Endothelial cell (in vitro differentiated cells): ENCODE results near the gene TBC1D30. TPM values are rescaled to one million over a fixed set of nuclear protein-coding genes. Genes with fewer than 3 reads are reported as not detected.

Experiments
- DNase-seq: peaks from one replicate; pipeline ENCODE4 v3.0.0; 2021; ENCODE audit warnings: low spot score
- H3K27ac Mint-ChIP-seq: one replicate; pipeline ENCODE4 v1.8.0; 2021; ENCODE audit warnings: mixed read lengths, inconsistent platforms; ENCODE audit not compliant: unreplicated experiment
- H3K27me3 Mint-ChIP-seq: one replicate; pipeline ENCODE4 v1.8.0; 2021; ENCODE audit warnings: mild to moderate bottlenecking, moderate library complexity, mixed read lengths, inconsistent platforms; ENCODE audit not compliant: unreplicated experiment
- H3K36me3 Mint-ChIP-seq: one replicate; pipeline ENCODE4 v1.8.0; 2021; ENCODE audit warnings: mild to moderate bottlenecking, low read depth, mixed read lengths, inconsistent platforms; ENCODE audit not compliant: unreplicated experiment
- H3K4me1 Mint-ChIP-seq: one replicate; pipeline ENCODE4 v1.8.0; 2021; ENCODE audit warnings: mild to moderate bottlenecking, mixed read lengths, inconsistent platforms; ENCODE audit not compliant: unreplicated experiment
- H3K4me3 Mint-ChIP-seq: one replicate; pipeline ENCODE4 v1.8.0; 2021; ENCODE audit warnings: mild to moderate bottlenecking, mixed read lengths, inconsistent platforms; ENCODE audit not compliant: unreplicated experiment
- H3K9me3 Mint-ChIP-seq: one replicate; pipeline ENCODE4 v1.8.0; 2021; ENCODE audit warnings: mixed read lengths, inconsistent platforms; ENCODE audit not compliant: unreplicated experiment
- CTCF ChIP-seq: fragments of 200-600 bp; sonication (generic); IDR thresholded peaks from one replicate; pipeline ENCODE4 v1.5.0; 2021; ENCODE audit warnings: antibody characterized with exemption; ENCODE audit not compliant: unreplicated experiment
- total RNA-seq: library from RNA; stranded (reverse); fragmentation: NEBNext Ultra II Directional; extraction: Animal tissue kit (Norgen Biotek cat#: 25700); gene quantifications from one replicate; pipeline ENCODE4 v1.2.1, GENCODE V29; 2021; ENCODE audit not compliant: unreplicated experiment

TBC1D30 gene
- total RNA-seq, 1 donor from 2014 or later, result 3.6 TPM

- Mint-ChIP-seq H3K4me3 (no peak overlapping the region), H3K27ac (no peak overlapping the region), H3K9me3 (no peaks in the 10 kb centered on the region), H3K4me1 (peaks cover 2% of the 10 kb centered on the region), H3K27me3 (peaks cover 3% of the 10 kb centered on the region), H3K36me3 (no peaks in the 10 kb centered on the region)
- no peak for TF ChIP-seq CTCF
- no peak for DNase-seq
Observed at GRCh38 chr12:64792128-64792527, 32.3 kb upstream of the TBC1D30 start.

- H3K36me3 Mint-ChIP-seq, result no peaks in the 10 kb centered on the region
- H3K4me3 Mint-ChIP-seq, result no peak overlapping the region
- no peak for TF ChIP-seq CTCF
- peaks cover 2% of the 10 kb centered on the region for H3K4me1 Mint-ChIP-seq
- H3K27me3 Mint-ChIP-seq, result peaks cover 3% of the 10 kb centered on the region
- H3K27ac Mint-ChIP-seq, result no peak overlapping the region
- no peaks in the 10 kb centered on the region for H3K9me3 Mint-ChIP-seq
- no peak for DNase-seq
Observed at GRCh38 chr12:64793610-64794009, 30.8 kb upstream of the TBC1D30 start.

GRCh38 chr12:64794305-64794704, 30.1 kb upstream of the TBC1D30 start:
- DNase-seq, result no peak
- peaks cover 3% of the 10 kb centered on the region for H3K27me3 Mint-ChIP-seq
- TF ChIP-seq CTCF, result no peak
- H3K9me3 Mint-ChIP-seq, result no peaks in the 10 kb centered on the region
- H3K27ac Mint-ChIP-seq, result no peak overlapping the region
- no peak overlapping the region for H3K4me3 Mint-ChIP-seq
- H3K36me3 Mint-ChIP-seq, result no peaks in the 10 kb centered on the region
- H3K4me1 Mint-ChIP-seq, result peaks cover 2% of the 10 kb centered on the region

GRCh38 chr12:64796205-64796845, 28.1 kb upstream of the TBC1D30 start:
- H3K36me3 Mint-ChIP-seq, result no peaks in the 10 kb centered on the region
- no peaks in the 10 kb centered on the region for H3K9me3 Mint-ChIP-seq
- peaks cover 4% of the 10 kb centered on the region for H3K4me1 Mint-ChIP-seq
- no peak overlapping the region for H3K4me3 Mint-ChIP-seq
- peaks cover 3% of the 10 kb centered on the region for H3K27me3 Mint-ChIP-seq
- H3K27ac Mint-ChIP-seq, result no peak overlapping the region
- TF ChIP-seq CTCF, result peak; percentile 74
- DNase-seq, result peak; percentile 66

- no peak for DNase-seq
- no peak overlapping the region for H3K4me3 Mint-ChIP-seq
Observed at GRCh38 chr12:64797156-64797555, 27.3 kb upstream of the TBC1D30 start.

More at GRCh38 chr12:64797156-64797555, 27.3 kb upstream of the TBC1D30 start:
- Mint-ChIP-seq H3K36me3 (no peaks in the 10 kb centered on the region), H3K9me3 (no peaks in the 10 kb centered on the region), H3K27ac (no peak overlapping the region), H3K27me3 (peaks cover 3% of the 10 kb centered on the region), H3K4me1 (peaks cover 4% of the 10 kb centered on the region)
- TF ChIP-seq CTCF, result no peak
